GM21825 (cell line): ENCODE data around the gene MGAM2.

Source experiments
- ATAC-seq: cut with Tn5 transposase; IDR thresholded peaks from one replicate; pipeline ENCODE4 v1.9.1; 2021; ENCODE audit warnings: mild to moderate bottlenecking, moderate library complexity; ENCODE audit not compliant: unreplicated experiment

The MGAM2 gene

DNA sequence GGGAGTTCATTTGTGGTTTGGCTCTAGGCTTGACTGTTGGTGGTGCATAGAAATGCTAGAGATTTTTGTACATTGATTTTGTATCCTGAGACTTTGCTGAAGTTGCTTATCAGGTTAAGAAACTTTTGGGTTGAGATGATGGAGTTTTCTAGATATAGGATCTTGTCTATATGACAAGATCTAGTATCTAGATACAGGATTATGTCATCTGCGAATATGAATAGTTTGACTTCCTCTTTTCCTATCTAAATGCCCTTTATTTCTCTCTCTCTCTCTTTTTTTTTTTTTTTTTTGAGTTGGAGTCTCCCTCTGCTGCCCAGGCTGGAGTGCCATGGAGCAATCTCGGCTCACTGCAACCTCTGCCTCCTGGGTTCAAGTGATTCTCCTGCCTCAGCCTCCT, 62.9 kb downstream of the MGAM2 start:
- ATAC-seq: no peak

DNA sequence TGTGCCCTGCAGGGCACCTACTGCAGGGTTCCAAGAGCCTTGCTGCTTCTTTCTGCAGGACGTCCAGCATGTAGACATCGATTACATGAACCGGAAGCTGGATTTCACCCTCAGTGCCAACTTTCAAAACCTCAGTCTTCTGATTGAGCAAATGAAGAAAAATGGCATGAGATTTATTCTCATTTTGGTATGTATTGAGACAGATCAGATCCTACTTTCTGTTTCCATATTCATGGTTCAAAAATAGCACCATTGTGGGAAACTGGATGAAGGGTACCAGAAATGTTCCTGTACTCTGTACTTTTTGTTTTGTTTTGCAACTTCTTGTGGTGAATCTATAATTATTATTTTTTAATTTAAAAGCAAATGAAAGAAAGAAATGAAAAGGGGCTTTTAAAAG, 64.1 kb downstream of the MGAM2 start:
- no peak for ATAC-seq

DNA sequence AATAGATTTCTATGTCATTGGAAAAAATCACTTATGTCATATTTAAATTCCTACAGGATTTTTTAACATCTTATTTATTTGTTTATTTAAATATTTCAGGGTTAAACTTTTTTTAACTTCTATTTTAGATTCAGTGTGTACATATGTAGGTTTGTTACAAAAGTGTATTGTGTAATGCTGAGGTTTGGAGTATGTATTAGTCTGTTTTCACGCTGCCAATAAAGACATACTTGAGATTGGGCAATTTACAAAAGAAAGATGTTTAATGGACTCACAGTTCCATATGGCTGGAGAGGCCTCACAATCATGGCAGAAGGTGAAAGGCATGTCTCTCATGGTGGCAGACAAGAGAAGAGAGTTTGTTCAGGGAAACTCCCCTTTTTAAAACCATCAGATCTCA, 65.4 kb downstream of the MGAM2 start:
- ATAC-seq: no peak

DNA sequence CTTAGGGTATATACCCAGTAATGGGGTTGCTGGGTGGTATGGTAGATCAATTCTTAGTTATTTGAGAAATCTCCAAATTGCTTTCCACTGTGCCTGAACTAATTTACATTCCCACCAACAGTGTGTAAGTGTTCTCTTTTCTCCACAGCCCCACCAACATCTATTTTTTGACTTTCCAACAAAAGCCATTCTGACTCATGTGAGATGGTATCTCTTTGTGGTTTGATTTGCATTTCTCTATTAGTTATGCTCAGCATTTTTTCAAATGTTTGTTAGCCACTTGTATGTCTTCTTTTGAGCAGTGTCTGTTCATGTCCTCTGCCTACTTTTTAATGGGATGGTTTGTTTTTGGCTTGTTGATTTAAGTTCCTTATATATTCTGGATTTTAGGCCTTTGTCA, 66.4 kb downstream of the MGAM2 start:
- ATAC-seq: no peak

DNA sequence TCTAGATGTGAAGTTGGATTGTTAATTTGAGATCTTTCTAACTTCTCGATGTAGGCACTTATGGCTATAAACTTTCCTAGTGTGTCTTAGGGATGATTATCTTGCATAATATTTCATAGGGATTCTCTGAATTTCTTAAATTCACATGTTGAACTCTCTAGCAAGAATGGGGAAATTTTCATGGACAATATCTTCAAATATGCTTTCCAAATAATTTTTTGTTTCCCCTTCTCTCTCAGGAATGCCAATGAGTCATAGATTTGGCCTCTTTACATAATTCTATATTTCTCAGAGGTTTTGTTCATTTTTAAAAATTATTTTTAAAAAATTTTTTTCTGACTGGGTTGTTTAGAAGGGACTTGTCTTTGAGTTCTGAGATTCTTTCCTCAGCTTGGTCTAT, 68.9 kb downstream of the MGAM2 start:
- no peak for ATAC-seq

DNA sequence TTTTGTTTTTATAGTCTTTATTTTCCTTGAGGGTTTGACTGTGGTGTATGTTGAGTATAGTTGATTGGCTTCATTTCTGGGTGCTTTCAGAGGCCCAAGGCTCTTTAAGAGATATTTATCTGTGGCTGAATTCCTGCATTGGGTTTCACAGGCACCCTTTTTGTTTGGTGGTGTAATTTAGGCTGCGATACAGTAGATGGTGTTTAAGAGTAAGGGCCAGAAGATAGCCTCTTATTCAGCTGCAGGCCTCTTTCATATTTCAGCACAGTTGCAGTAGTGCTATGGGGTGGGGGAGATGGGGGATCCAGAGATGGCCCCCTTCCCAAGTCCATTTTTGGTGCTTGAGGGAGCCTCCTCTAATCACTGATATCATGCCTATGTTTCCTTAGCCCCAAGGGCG, 69.7 kb downstream of the MGAM2 start:
- no peak for ATAC-seq

DNA sequence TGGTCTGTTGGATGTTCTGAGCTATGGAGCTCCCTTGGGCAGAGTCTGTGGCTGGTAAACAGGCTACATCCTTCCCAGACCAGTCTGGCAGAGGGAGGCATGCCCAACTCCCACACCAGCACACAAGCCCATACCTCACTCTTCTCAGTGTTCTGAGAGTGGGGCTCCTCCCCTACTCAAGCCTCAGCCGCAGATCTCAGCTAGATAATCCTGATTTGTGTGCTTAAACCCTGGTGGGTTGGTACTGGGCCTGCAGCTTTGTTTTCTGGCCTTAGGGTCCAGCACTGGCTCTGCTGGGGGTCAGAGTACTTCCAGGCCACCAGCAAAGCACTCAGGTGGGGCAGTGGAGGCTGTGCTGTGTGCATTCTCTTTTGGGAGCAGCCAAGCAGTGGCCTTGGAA, 70.4 kb downstream of the MGAM2 start:
- no peak for ATAC-seq

DNA sequence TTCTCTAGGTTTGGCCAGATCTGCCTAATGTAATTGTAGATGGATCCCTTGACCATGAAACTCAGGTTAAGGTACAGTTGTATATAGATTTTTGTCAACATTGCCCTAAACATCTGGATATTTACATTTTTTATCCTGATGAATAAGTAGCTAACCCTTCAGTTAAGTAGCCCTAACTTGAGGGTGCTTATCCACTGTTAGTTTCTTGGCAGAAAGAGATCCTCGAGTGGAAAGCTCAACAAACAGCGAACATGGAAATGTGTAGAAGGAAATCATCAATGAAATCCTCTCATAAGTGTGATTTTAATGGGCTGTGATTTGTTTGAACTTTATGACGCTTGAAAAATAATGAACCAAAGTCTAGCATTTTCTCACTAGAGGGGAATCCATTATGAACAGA, 73.6 kb downstream of the MGAM2 start:
- ATAC-seq: no peak

DNA sequence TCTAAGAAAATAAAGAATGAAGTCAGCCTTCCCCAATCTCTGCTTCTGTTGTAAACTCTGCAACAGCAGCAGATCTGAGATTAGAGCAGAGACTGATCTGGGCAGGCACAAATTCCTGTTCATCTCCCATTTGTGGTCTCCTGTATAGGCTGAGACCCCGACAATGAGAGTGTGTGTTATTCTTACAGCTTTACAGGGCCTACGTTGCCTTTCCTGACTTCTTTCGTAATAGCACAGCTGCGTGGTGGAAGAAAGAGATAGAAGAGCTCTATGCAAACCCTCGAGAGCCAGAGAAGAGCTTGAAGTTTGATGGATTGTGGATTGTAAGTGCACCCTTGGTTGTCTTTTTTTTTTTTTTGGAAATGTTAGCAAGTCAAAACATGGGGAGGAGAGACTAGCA, 74.3 kb downstream of the MGAM2 start:
- no peak for ATAC-seq

DNA sequence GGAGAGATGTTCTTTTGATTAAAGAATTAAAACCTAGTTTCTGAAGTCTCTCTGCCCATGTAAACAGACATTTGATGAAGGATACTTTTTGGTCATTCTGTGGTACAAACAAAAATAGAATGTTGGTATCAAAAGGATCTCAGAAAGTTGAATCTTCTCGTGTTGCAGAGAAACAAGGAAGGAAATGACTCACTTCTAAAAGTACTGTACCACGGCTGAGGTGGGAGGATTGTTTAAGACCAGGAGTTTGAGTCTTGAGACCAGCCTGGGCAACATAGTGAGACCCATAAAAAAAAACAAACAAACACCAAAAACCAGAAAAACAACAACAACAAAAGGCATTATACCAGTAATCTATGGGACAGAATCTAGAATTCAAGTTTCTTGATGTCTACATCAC, 76.6 kb downstream of the MGAM2 start:
- no peak for ATAC-seq

DNA sequence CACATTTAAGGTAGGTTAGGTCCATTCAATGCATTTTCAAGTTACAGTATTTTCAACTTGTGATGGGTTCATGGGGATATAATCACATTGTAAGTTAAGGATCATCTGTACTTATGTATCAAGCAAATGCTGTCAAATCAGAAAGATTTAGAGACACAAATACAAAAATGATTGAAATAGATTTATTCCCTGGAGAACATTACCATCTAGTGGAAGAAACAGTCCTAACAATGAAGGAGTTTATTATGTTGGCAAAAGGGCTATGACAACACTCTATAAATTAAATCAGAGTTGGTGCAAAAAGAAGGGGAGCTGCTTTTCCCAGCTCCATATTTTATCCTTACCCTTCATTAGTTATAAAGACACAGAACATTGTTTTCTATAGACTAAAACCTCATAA, 77.3 kb downstream of the MGAM2 start:
- no peak for ATAC-seq

DNA sequence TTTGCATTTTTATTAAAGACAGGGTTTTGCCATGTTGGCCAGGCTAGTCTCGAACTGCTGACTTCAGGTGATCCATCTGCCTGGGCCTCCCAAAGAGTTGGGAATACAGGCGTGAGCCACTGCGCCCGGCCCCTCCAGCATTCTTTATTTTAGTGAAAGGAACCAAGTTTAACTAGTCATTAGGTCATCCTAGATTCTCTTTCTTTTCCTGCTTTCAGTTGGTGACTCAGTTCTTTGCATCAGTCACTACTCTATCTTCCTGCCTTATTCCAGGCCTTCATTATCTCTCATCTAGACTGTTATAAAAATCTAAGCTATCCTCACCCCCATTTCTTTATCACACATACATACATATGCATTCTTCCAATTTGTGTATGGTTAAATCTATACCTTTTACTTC, 82.7 kb downstream of the MGAM2 start:
- no peak for ATAC-seq

DNA sequence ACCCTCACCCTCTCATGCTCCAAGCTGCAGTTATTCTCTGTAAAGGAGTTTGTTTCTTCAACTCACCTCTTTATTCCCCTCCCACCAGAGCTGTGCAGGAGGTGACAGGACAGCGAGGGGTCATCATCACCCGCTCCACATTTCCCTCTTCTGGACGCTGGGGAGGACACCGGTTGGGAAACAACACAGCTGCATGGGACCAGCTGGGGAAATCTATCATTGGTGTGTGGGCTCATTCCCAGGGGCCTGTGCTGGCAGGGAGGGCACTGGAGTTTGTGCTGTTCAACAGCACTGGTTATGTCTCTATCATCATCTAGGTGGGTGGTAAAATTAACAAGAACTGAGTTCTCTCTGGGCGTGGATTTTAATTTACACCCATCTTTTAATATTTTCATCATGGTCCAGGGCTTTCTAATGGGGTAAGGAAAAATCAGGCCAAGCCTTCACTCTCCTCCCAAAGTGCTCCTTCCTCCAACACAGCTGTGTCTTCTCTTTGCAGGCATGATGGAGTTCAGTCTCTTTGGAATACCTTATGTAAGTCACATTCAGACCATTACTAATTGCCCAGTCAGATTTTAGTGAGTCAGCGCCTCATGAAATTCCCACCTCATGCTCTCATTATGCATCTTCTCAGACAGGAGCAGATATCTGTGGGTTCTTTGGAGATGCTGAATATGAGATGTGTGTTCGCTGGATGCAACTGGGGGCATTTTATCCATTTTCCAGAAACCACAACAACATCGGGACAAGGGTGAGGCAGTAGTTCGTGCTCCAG, 84.7 kb downstream of the MGAM2 start:
- no peak for ATAC-seq

DNA sequence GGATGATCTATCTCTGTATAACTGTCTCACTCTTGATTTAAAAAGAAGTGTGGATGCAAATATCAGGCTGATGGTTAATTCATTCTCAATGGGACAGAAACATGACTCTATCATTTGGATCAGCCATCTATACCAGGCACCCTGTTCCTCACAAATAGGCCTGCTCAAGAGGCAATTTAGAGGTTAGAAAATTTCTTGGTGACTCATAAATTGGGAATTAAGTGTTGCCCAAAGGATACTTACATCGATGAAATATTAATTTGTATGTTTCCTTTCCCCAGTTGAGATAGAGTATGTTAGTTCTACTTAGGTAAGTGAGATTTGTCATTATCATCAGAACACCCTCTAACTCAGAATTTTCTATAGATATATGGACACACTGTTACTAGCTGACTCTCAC, 88.7 kb downstream of the MGAM2 start:
- no peak for ATAC-seq

DNA sequence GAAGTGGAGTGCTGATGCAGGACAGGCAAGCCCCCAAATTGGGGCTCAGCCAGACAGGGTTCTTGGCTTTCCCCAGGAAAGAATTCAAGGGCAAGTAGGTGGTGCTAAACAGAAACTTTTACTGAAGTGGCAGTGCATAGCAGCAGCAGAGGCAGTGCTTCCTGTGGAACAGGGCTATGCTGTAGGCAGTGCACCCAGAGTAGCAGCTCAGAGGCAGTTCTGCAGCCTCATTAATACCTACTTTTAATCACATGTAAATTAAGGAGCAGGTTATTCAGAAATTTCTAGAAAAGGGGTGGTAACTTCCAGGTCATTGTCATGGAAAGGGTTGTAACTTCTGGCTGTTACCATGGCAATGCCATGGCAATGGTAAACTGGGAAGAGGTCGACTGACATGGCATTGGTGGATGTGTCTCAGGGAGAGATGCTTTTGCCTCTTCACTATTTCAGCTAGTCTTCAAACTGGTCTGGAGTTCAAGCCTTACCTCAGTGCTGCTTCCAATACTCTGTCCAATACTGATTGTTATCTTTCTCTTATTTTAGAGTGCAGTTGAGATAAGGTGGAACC, 117.1 kb downstream of the MGAM2 start:
- no peak for ATAC-seq

DNA sequence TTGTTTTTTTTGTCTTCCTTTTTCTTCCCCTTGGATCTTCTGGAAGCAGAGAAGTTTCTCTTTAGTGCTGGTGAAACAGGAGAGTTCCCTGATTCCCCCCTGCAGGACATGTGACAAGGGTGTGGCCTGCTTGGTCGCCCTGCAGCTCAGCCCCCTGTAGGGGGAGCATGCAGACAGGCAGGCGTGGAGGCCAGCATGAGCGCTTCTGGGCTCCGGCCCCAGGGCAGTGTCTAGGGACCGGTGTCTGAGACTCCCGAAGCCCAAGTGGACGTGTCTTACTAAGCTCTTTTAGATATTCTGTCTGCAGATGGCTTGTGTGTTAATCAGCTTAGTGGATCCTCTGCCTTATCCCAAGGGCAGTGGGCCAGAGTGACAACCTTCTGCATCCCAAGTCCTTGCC, 120.2 kb downstream of the MGAM2 start:
- ATAC-seq: no peak

DNA sequence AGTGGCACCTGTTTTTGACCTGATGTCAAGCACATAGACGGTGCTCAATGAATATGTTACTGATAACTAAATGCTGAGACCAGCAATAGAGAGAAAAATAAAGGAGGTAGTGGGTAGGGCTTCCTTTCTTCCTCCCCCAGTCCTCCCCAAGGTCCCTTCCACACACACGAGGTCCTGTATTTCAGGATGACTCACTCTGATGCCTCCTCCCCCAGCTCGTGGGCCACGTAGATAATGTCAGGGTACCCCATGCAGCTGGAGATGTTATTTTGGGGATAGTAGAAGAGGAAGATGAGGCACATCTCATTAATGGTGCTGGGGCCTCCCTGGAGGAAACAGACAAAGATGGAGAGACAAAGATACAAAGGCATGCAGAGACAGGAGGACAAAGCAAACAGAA, 129.0 kb downstream of the MGAM2 start:
- no peak for ATAC-seq

DNA sequence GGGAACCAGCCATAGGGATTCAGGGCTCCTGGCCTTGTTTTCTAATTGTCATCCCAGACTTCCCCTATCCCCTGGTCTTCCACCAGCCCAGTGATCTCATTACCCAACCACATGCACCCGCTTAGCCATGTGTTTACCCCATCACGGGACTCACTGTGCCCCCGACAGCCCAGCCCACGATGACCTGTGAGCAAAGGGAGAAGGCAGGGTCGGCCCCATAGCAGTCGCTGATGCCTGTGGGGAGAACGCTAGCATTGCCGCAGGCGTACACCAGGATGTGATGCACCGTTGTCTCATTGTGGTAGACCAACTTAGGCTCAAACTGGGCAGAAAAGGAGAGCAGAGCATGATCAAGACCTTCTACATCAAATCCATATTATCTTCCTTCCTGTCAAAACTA, 132.3 kb downstream of the MGAM2 start:
- no peak for ATAC-seq

DNA sequence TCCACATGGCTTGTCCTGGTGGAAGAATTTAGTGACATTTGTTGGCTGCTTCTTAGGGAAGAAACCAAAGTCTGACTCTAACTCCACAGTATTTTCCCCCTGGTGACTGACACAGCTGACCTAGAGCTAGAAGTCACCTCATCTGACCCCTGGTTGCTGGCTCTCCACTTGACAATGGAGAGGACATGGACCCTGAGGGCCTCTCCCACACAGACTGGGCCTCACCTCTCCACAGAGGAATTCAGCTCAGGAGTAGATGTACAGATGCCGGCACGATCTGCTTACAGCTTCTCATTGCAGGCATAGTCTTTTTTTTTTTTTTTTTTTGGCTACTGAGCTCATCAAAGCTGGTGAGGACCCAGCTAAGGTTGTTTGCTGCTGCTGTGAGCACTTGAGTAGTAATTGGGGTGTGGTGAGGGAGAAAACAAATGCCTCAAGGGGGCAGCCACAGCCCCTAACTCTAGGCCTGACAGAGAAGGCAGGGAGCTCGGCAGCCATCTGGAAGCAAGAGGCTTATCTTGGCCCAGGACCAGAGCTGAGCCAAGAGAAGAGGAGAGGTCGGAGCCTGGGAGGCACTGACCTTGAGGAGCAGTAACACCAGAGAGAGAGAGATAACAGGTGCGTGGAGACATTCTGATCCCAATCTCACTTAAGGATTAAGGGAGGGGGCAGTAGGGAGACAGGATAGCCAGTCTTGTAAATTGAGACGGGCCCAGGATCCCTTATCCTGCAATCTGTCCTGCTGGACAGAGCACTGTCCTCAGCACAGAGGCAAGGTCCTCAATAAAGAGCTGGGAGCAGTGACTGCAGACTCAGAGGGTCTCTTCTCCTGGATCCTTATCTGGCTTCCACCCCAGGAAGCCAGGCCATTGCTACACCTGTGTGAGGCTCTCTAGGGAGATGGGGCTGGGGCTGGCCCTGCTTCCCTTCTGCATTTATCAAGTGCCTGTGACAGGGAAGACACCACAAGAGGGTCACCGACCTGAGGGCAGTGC, 136.9 kb downstream of the MGAM2 start:
- ATAC-seq: no peak

DNA sequence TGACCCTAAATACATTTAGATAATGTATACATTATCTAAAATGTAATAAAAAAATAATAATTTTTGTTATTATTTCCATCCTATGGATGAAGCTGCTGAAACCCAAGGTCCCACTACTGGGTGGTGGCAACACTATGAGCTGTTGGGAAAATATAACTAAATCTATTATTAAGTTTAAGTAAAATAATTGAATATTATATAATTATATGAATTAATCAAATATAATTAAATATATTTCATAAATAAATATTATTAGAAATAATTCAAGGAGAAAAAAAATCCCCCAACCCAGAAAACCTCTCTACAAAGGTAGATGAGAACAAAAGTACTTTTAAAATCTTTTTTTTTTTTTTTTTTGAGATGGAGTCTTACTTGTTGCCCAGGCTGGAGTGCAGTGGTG, 138.4 kb downstream of the MGAM2 start:
- no peak for ATAC-seq

DNA sequence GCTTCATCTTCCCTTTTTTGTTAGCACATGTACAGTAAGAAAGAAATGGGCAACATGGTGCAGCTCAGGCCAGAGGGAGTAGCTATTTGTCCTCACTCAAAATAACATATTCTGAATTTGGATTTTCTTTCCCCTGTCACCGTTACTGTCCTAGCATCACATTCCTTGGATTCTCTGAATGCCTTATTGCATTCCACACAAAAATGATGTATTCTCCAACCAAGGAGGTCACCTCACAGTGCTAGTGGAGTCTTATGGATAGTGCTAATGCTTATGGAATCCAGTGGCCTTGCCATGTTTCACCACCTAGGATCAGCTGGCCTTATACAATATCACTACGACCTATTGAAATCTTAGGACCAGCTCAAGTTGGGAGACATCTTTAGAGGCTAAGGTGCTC, 139.2 kb downstream of the MGAM2 start:
- no peak for ATAC-seq

DNA sequence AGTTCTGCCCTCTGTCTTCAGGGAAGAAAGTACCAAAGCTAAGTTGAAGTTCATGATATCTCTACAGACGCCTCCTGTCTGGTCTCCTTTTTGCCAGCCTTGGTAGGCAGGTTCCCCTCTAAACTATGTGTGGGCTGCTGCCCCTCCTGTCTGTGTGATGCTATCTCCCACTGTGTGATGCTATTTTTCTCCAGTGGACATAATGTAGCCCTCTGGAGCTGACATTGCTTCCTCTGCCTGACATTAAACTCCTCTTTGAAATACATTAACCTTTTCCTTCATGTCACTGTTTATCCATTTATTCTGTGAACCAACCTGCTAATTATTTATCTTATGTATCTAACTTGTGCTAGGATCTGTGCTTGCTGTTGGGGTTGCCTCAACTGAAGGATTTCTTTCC, 146.4 kb downstream of the MGAM2 start, which contains the start of gene PRSS58:
TSS of gene PRSS58 (minus strand) at position 101 of the 400 bp plus-strand sequence. CDS start 351 bp downstream, outside the sequence.
- no peak for ATAC-seq
